ENCODE results near the gene PRR32.
"Not testable (repeated sequence)": the region's sequence is repeated elsewhere in the genome, so short reads cannot be mapped to it uniquely, and the experiment has no call there.

PRR32 gene, protein sequence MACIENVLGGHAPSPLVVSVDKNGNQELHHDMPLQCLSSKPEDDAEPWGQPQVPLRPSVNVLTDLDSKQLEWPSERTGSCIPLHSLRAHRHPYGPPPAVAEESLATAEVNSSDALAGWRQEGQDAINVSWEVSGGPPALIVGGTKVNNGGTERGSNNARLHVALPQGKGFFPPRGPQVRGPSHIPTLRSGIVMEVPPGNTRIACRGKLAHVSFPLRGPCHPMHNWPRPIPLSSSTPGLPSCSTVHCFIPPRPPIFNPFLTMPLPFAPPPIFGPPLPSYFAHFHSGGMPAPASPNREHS

DNA sequence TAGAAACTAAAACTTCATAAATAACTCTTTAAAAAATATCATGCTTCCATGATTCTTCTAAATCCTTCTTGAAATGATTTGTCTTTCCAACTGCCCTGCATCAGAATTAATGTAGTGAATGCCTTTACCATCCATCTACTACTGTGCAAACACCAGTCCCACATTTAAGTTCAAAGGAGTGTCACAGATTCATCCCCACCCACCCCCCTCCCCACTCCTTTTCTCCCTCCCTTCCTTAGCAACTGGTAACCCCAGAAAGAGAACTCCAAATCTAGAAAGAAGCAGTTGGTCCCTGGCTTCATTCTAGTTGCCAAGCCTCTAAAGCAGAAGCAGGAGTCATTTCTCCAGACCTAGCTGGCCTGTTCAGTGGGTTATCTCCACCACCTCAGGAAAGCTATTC lies at the start of gene PRR32:
Gene PRR32 (plus strand): TSS at position 301 of the 400 bp plus-strand sequence. CDS start 115 bp downstream, outside the sequence.
- DNase-seq (ENCODE audit: low read depth, low spot score), result no peak

DNA sequence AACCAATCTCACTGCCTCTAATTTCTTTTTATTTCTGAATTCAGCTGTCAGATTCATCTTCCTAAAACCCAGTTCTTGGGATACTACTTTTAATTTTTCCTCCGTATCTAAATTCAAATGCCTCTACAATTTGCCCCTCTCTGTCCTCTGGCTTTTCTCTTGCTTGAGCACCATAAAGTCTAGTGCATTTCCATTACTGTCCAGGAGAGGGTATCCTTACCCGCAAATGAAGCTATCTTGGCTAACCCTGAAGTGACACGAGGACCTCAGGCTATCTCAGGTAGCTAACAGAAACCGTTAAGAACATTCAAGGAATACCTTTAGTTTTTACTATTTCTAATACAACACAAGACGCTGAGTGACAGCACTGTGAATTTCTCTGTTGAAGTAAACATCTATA lies 49.4 kb upstream of the PRR32 start:
- DNase-seq (ENCODE audit: low read depth, low spot score), result peak; percentile 23

DNA sequence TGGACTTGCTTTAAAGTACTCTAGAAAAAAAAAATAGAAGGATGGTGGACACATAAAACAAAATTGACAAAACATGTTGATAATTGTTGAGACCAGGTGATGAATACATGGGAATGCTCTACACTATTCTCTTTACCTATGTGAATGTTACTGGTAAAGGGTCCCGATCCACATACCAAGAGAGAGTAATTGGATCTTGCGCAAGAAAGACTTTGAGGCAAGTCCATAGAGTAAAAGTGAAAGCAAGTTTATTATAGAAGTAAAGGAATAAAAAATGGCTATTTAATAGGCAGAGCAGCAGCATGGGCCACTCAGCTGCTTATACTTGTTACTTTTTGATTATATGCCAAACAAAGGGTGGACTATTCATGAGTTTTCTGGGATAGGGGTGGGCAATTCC lies 34.0 kb upstream of the PRR32 start:
- no peak for DNase-seq (ENCODE audit: low read depth, low spot score)

DNA sequence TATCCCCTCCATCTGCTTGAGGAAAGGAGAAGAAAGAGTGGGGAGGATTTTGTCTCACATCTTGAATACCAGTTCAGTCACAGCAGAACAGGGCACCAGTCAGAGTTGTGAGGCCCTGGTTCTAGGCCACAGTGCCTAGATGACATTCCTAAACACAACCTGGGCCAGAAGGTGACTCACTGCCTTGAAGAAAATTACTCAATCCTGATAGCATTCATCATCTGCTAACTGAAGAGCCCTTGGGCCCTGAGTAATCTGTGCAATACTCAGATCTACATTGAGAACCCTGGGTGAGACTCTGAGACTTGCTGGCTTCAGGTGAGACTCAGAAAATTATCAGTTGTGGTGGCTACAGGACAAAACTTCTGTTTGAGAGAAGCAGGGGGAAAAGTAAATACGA lies 20.5 kb upstream of the PRR32 start:
- DNase-seq (ENCODE audit: low read depth, low spot score), result no peak

DNA sequence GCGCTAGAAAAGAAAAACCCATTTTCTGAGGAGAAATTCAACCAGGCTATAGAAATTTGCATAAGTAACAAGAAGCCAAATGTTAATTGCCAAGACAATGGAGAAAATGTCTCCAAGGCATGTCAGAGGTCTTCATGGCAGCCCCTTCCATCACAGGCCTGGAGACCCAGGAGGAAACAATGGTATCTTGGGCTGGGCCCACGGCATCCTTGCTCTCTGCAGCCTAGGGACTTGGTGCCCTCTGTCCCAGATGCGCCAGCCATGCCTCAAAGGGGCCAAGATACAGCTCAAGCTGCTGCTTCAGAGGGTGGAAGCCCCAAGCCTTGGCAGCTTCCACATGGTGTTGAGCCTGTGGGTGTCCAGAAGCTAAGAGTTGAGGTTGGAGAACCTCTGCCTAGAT lies 12.7 kb upstream of the PRR32 start:
- DNase-seq (ENCODE audit: low read depth, low spot score), result not testable (repeated sequence)

DNA sequence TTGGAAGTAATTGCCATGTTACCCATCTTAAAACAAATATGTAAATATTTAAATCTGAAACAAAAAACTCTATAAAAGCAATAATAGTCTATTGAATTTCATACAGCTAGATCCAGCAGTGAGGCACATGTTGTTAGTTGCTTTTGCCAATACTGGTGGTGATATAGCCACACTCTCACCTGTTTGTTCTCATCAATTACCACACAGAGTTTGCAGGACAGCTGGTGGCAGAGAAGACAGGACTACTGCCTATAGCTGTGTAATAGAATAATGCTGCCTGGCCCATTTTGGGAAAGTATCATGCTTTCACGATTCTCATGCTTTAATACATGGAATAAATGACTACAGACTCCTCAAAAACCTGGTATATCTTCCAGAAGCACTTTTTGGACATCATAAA lies 3.7 kb upstream of the PRR32 start:
- no peak for DNase-seq (ENCODE audit: low read depth, low spot score)

DNA sequence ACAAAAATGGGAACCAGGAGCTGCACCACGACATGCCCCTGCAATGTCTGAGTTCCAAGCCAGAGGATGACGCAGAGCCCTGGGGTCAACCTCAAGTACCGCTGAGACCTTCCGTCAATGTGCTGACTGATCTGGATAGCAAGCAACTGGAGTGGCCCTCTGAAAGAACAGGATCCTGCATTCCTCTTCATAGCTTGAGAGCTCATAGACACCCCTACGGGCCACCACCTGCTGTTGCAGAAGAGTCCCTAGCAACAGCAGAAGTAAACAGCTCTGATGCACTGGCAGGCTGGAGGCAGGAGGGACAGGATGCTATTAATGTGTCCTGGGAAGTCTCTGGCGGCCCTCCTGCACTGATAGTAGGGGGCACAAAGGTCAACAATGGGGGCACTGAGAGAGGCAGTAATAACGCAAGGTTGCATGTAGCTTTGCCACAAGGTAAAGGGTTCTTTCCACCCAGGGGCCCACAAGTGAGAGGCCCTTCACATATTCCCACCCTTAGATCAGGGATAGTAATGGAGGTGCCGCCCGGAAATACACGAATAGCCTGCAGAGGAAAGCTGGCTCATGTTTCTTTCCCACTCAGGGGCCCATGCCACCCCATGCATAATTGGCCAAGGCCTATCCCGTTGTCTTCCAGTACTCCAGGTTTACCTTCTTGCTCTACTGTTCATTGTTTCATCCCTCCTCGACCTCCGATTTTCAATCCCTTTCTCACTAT lies 1.3 kb downstream of the PRR32 start:
- peak; percentile 12 for DNase-seq (ENCODE audit: low read depth, low spot score)

DNA sequence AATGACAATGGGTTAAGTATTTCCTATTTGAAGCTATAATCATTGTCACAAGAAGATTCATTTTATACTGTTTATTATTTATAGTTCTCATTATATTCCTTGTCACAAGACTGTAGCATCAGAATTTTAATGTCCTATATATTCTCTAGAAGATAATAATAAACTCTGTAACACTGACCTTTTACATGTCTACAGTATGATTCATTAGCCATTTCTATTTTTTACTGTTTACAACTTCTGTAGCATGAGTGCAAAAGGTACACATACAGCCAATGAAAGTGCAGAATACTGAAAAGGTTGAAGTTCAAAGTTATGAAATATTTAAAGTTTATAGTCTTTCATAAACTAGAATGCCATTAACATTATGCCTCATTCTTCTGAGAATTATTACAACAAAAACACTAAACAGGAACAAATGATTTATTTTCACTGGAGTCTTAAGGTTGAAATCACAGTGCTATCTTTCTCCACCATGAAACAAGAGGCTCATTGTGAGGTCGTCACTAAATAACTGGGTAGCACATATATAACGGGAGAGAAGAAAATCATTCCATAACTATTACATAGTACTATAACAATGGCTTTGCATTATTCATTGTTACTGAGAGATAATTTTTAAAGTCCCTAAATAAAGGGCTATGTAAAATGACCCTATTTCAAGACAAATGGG lies 4.9 kb downstream of the PRR32 start:
- DNase-seq (ENCODE audit: low read depth, low spot score), result no peak

DNA sequence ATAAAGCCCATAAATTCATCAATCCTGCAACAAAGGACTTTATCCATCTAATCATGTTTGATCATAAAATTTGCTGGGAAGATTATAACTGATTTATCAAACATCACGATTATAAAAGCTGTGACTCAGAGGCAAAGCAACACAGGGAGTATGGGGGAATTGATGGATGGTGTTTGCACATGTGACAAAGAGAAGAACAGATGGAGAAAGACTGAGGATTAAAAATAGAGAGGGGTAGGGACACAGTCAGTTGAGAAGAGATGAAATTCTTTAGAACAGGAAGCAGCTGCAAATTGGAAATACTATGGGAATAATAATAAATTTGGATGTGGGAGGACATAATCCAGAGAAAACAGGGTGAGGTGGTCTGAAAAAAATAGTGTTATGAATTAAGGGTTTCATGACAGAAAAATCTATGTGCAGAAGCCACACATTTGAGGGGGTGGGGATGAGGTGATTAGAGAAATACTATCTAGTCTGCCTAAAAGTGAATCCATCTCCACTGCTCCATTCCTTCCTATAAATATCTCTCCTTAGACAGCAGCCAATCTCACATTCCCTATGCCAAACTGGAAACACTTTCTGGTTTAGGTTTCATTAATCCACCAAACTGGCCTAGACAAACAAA lies 6.2 kb downstream of the PRR32 start:
- no peak for DNase-seq (ENCODE audit: low read depth, low spot score)

DNA sequence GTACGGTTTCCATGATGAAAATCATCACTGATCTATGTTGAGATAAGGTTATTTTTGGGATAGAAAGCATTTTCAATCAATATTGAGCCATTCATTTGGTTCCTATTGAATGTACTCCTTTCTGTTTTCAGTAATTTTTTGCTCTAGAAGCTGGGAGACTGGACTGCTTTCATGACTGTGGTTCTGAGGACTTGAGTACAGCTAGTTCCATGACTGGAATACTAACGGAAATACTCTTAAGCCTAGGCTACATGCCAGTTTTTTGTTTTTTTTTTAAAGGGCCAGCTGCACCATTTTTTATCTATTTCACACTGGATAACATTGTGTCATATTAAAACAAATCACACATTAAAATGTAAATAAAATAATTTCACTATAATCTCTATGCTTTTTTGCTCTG lies 16.7 kb downstream of the PRR32 start:
- no peak for DNase-seq (ENCODE audit: low read depth, low spot score)

DNA sequence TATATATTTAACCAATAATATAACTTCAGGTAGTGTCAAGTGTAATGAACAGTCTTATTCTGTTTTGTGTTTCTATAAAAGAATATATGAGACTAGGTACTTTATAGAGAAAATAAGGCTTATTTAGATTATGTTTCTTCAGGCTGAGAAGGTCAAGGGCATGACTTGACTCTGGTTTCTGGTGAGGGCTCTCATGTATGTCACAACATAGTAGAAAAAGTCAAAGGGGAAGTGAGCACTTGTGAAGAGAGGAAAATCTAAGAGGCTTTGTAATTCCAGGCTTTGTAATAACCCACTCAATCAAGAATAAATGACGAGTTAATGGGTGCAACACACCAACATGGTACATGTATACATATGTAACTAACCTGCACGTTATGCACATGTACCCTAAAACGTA lies 27.6 kb downstream of the PRR32 start:
- no peak for DNase-seq (ENCODE audit: low read depth, low spot score)

DNA sequence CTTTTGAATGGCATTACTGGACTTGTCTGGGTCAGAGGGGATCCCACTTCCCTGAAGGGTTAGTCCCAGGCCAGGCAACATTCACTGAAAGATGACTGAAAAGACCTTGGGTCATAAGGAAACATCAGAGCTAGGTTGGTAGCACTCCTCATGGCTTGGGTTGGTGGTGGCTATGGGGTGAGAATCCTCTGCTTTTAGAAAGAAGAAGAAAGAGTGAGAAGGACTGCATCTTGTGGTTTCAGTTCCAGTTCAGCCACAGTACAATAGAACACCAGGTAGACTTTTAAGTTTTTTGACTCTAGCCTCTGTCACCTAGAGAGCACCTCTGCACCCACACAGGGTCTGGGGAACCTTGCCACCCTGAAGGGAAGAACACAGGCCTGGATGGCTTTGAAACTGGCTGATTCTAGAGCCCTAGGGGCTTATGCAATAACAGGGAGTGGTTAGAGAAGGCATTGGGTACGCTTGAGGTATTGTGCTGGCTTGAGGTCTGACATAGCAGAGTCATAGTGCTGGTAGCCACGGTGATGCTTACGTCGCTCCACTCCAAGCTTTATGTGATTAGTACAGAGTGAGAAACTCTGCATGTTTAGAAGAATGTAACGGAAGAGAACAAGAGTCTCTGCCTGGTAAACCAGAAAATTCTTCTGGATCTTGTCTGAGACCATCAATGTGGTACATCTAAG lies 36.5 kb downstream of the PRR32 start:
- DNase-seq (ENCODE audit: low read depth, low spot score), result no peak
